NT2/D1 (cell line): Measurements from ENCODE around the gene GADD45B.
"Not testable (repeated sequence)": the region's sequence is repeated elsewhere in the genome, so short reads cannot be mapped to it uniquely, and the experiment has no call there.

ENCODE experiments used
- SUZ12 ChIP-seq: IDR thresholded peaks from 2 replicates; pipeline ENCODE4 v1.6.1; 2011; ENCODE audit not compliant: insufficient read length, insufficient read depth; ENCODE audit errors: extremely low read depth
- YY1 ChIP-seq: IDR thresholded peaks from 2 replicates; pipeline ENCODE4 v1.6.1; 2011; ENCODE audit not compliant: insufficient read length, insufficient read depth
- ZNF274 ChIP-seq: IDR thresholded peaks from 2 replicates; pipeline ENCODE4 v1.6.1; 2011; ENCODE audit warnings: mild to moderate bottlenecking, low read depth, low read length

DNA sequence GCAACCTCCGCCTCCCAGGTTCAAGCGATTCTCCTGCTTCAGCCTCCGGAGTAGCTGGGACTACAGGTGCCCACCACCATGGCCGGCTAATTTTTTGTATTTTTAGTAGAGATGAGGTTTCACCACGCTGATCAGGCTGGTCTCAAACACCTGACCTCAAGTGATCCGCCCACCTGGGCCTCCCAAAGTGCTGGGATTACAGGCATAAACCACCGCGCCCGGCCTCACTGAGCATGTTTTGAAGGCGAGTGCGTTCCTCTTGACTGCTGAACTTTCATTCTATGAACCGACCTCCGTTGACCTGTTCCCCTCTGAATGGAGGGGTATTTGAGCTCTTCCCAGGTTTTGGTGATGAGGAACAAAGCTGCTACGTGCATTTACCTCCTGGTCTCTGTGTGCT lies 17.5 kb downstream of the GADD45B start:
- TF ChIP-seq SUZ12, ZNF274, YY1: not testable (repeated sequence)
